ENCODE measurements around the gene OASL. TPM values are rescaled to one million over a fixed set of nuclear protein-coding genes. Genes with fewer than 3 reads are reported as not detected.

The OASL gene
- total and polyA plus RNA-seq, 2 of the 4 experiments (the other 2 are of a cell fraction): under 0.01 to 0.05 TPM

DNA sequence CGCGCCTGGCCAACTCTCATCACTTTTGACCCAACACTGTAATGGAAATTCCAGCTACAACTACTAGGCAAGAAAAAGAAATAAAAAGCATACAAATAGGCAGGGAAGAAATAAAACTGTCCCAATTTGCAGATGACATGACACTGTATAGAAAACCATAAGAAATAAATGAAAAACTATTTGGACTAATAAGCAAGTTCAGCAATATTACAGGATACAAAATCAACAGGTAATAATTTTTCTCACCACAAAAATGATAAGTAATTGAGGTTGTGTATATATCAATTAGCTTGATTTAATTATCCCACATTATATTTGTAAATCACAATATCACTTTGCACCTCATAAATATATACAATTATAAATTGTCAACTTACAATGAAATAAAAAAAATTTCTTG is 41.9 kb upstream of the OASL start:
- Histone ChIP-seq H2BK20ac (ENCODE audit: low read depth, low read length) (no peak overlapping the region), H3K4me2 (ENCODE audit: low read depth, low read length) (no peak overlapping the region), H3K27ac (ENCODE audit: insufficient read depth, low read length) (no peak overlapping the region), H3K79me1 (ENCODE audit: low read depth in 1 of 2, low read length in 2 of 2) (no peaks in the 10 kb centered on the region), H3K4me3 (ENCODE audit: insufficient read depth, low read depth, low read length) (no peak overlapping the region), H3K4ac (ENCODE audit: low read depth, low read length) (no peak overlapping the region), H4K5ac (ENCODE audit: low read depth, low read length) (no peak overlapping the region), H2AK9ac (replicated peaks; ENCODE audit: low read depth, low read length, poor library complexity) (no peak overlapping the region), H3K14ac (replicated peaks; ENCODE audit: low read depth, low read length) (no peak overlapping the region), H3K23ac (ENCODE audit: low read depth, low read length) (no peak overlapping the region), H4K20me1 (ENCODE audit: insufficient read depth, low read length) (no peaks in the 10 kb centered on the region), H3K9me3 (ENCODE audit: control insufficient read depth, insufficient read depth, low read length) (no peaks in the 10 kb centered on the region), H3K4me1 (ENCODE audit: control insufficient read depth, insufficient read depth, low read length) (no peaks in the 10 kb centered on the region), H3K9me1 (ENCODE audit: insufficient read depth, low read length) (no peaks in the 10 kb centered on the region), H4K91ac (ENCODE audit: insufficient read depth, low read depth, low read length) (no peak overlapping the region), H2BK120ac (ENCODE audit: low read depth, low read length) (no peak overlapping the region), H2AK5ac (ENCODE audit: low read depth, low read length) (no peak overlapping the region), H2BK5ac (ENCODE audit: low read depth, low read length, poor library complexity, severe bottlenecking) (no peak overlapping the region), H3K36me3 (ENCODE audit: control insufficient read depth, insufficient read depth, low read length) (no peaks in the 10 kb centered on the region), H3K18ac (ENCODE audit: low read depth, low read length) (no peak overlapping the region), H2AFZ (replicated peaks; ENCODE audit: low read length, poor library complexity) (no peak overlapping the region), H3K9ac (ENCODE audit: low read depth, low read length) (no peak overlapping the region), H4K8ac (ENCODE audit: low read depth in 2 of 2, low read length in 2 of 2) (no peak overlapping the region), H2BK15ac (ENCODE audit: low read depth, low read length) (no peak overlapping the region), H3K56ac (ENCODE audit: extremely low read depth, insufficient read depth, low read length) (no peak overlapping the region), H3K27me3 (ENCODE audit: control insufficient read depth, insufficient read depth, low read length) (peaks cover 2% of the 10 kb centered on the region)
- ChIA-PET POLR2A (ENCODE audit: unreplicated experiment) (no interaction called here), CTCF (interaction anchor here (1.6 kb wide), 1 partner anchor 21 kb away, joined by 3 read pairs; no protein-coding TSS in a partner anchor)
- in situ Hi-C loops (cut with MboI; ENCODE audit: low sequenced_read_pairs) (no loop called here), dilution Hi-C loops (cut with HindIII; ENCODE audit: low sequenced_read_pairs, unreplicated experiment) (no loop called here), intact Hi-C loops (cut with micrococcal nuclease) (no loop called here)
- TF ChIP-seq, protein P1, sequence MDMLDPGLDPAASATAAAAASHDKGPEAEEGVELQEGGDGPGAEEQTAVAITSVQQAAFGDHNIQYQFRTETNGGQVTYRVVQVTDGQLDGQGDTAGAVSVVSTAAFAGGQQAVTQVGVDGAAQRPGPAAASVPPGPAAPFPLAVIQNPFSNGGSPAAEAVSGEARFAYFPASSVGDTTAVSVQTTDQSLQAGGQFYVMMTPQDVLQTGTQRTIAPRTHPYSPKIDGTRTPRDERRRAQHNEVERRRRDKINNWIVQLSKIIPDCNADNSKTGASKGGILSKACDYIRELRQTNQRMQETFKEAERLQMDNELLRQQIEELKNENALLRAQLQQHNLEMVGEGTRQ (IDR thresholded peaks at IDR 0.05; ENCODE audit: low read depth, low read length): no peak
- TF ChIP-seq CEBPB (IDR thresholded peaks at IDR 0.05; ENCODE audit: low read depth, low read length): no peak
- no peak for TF ChIP-seq MXI1 (IDR thresholded peaks at IDR 0.05; ENCODE audit: borderline replicate concordance, low read depth, low read length)
- no peak for TF ChIP-seq RAD21 (IDR thresholded peaks at IDR 0.05; ENCODE audit: low read length)
- TF ChIP-seq CHD1 (IDR thresholded peaks at IDR 0.05; ENCODE audit: low read depth, low read length): no peak
- TF ChIP-seq POLR2A (IDR thresholded peaks at IDR 0.05; ENCODE audit: low read depth, low read length): no peak
- no peak for TF ChIP-seq RFX5 (IDR thresholded peaks at IDR 0.05; ENCODE audit: low read depth, low read length)
- BruUV-seq (replicated peaks): no TSS peak
- DNase-seq: no peak
- no CpG with 5 or more reads among the region's 2 CpGs for WGBS, 2 experiments (ENCODE audit: extremely low coverage in 2 of 2, insufficient read length in 1 of 2)
- no peak for ATAC-seq (ENCODE audit: low read depth)

Data from IMR-90 (cell line).